HepG2 (cell line): ENCODE results near the gene NUDT6. TPM values are rescaled to one million over a fixed set of nuclear protein-coding genes. Genes with fewer than 3 reads are reported as not detected.

Source experiments
- ARNT ChIP-seq: fragments of 450-650 bp; IDR thresholded peaks from 2 replicates; pipeline ENCODE4 v1.6.1; 2017
- ATM ChIP-seq: fragments of 450-650 bp; IDR thresholded peaks from 2 replicates; pipeline ENCODE4 v1.7.1; 2017; ENCODE audit warnings: mild to moderate bottlenecking, borderline replicate concordance
- FOXM1 ChIP-seq: sonication (generic); formaldehyde crosslinking; IDR thresholded peaks from 2 replicates; pipeline ENCODE4 v1.5.0; 2020; ENCODE audit warnings: missing genetic modification reagents
- HMG20A ChIP-seq: IDR thresholded peaks from 2 replicates; pipeline ENCODE4 v1.6.1; 2016; ENCODE audit warnings: borderline replicate concordance
- KLF11 ChIP-seq: IDR thresholded peaks from 2 replicates; pipeline ENCODE4 v1.6.1; 2016; ENCODE audit warnings: missing compliant biosample characterization
- KLF15 ChIP-seq: sonication (generic); formaldehyde crosslinking; IDR thresholded peaks from 2 replicates; pipeline ENCODE4 v1.8.1; 2023; ENCODE audit warnings: borderline replicate concordance, mild to moderate bottlenecking, inconsistent platforms, missing genetic modification reagents, mixed read lengths
- MAFG ChIP-seq: sonication (generic); formaldehyde crosslinking; IDR thresholded peaks from 2 replicates; pipeline ENCODE4 v1.5.1; 2020; ENCODE audit warnings: mild to moderate bottlenecking, missing genetic modification reagents
- MATR3 ChIP-seq: sonication (generic); formaldehyde crosslinking; IDR thresholded peaks from 2 replicates; pipeline ENCODE4 v1.4.0; 2020; ENCODE audit warnings: missing genetic modification reagents
- MBD4 ChIP-seq: IDR thresholded peaks from 2 replicates; pipeline ENCODE4 v1.6.1; 2012; ENCODE audit warnings: low read length, inconsistent platforms, borderline replicate concordance
- NKX3-1 ChIP-seq: sonication (generic); formaldehyde crosslinking; IDR thresholded peaks from 2 replicates; pipeline ENCODE4 v1.5.0; 2020; ENCODE audit warnings: missing genetic modification reagents
- SMARCC2 ChIP-seq: fragments of 450-650 bp; IDR thresholded peaks from 2 replicates; pipeline ENCODE4 v1.6.1; 2017; ENCODE audit warnings: antibody characterized with exemption, mild to moderate bottlenecking
- SNAI1 ChIP-seq: sonication (generic); formaldehyde crosslinking; IDR thresholded peaks from 2 replicates; pipeline ENCODE4 v1.5.0; 2020; ENCODE audit warnings: mild to moderate bottlenecking, missing genetic modification reagents, borderline replicate concordance
- SRSF1 ChIP-seq: fragments of 200-400 bp; formaldehyde crosslinking; optimal IDR thresholded peaks from 2 replicates; pipeline ENCODE3; 2017; ENCODE audit warnings: mild to moderate bottlenecking, low read depth, low read length, moderate library complexity
- TMF1 ChIP-seq: sonication (generic); formaldehyde crosslinking; IDR thresholded peaks from 2 replicates; pipeline ENCODE4 v1.8.1; 2022; ENCODE audit warnings: low read depth, missing genetic modification reagents
- USF2 ChIP-seq, 2 experiments: sonication (generic) in 1 of 2; formaldehyde crosslinking in 1 of 2; IDR thresholded peaks; 2 replicates each; pipeline versions ENCODE4 v1.5.1 to v1.6.1; 2011 to 2020; ENCODE audit warnings: borderline replicate concordance in 1 of 2, low read depth in 1 of 2, low read length in 1 of 2, mild to moderate bottlenecking in 1 of 2, missing genetic modification reagents in 1 of 2, moderate library complexity in 1 of 2
- ZNF20 ChIP-seq: sonication (generic); formaldehyde crosslinking; IDR thresholded peaks from 2 replicates; pipeline ENCODE4 v1.4.0; 2020; ENCODE audit warnings: mild to moderate bottlenecking, moderate library complexity, missing genetic modification reagents
- ZSCAN20 ChIP-seq: sonication (generic); formaldehyde crosslinking; IDR thresholded peaks from 2 replicates; pipeline ENCODE4 v1.4.0; 2020; ENCODE audit warnings: missing genetic modification reagents, mild to moderate bottlenecking, borderline replicate concordance
- polyA plus RNA-seq, 8 experiments: library from polyadenylated mRNA; depleted of rRNA in 3 of 8; stranded (reverse) in 7 of 8; unstranded in 1 of 8; fragments of >200 nt; fragmentation: Illumina TruSeq in 4 of 8; extraction: Trizol in 4 of 8; gene quantifications; 2 replicates each; pipeline versions ENCODE4 v1.2.1 to v1.2.3, GENCODE V29; 2011 to 2016; ENCODE audit warnings: low read depth in 4 of 8, missing spikeins in 1 of 8, mixed read lengths in 1 of 8; ENCODE audit not compliant: insufficient read depth in 1 of 8
- total RNA-seq, 5 experiments: library from RNA; depleted of rRNA; stranded (reverse); fragments of >200 nt; fragmentation: Illumina TruSeq; extraction: Trizol; gene quantifications; 2 replicates each; pipeline ENCODE4 v1.2.3, GENCODE V29; 2016; ENCODE audit warnings: low read depth in 1 of 5
- TF ChIP-seq, protein P1 (sequence below): IDR thresholded peaks from 2 replicates; pipeline ENCODE4 v1.6.1; 2016; ENCODE audit warnings: missing compliant biosample characterization, missing genetic modification reagents, borderline replicate concordance
- TF ChIP-seq, protein P2 (sequence below): sonication (generic); formaldehyde crosslinking; IDR thresholded peaks from 2 replicates; pipeline ENCODE4 v1.9.0; 2021; ENCODE audit warnings: missing genetic modification reagents, borderline replicate concordance
- TF ChIP-seq, protein P3 (sequence below): sonication (generic); formaldehyde crosslinking; IDR thresholded peaks from 2 replicates; pipeline ENCODE4 v1.5.1; 2020; ENCODE audit warnings: mild to moderate bottlenecking, missing genetic modification reagents, borderline replicate concordance
- TF ChIP-seq, protein P4 (sequence below): sonication (generic); formaldehyde crosslinking; IDR thresholded peaks from 2 replicates; pipeline ENCODE4 v1.4.0; 2020; ENCODE audit warnings: missing genetic modification reagents

The NUDT6 gene
- total and polyA plus RNA-seq, 2 of the 13 experiments (the other 11 are each of a cell fraction or from before 2014, with no cell fraction given): 4.8 to 8.3 TPM

GRCh38 chr4:122921971-122922876, at the start of gene NUDT6 (continued):
- TF ChIP-seq USF2 (IDR thresholded peaks at IDR 0.05; ENCODE audit: low read depth, low read length): no peak
- no peak for TF ChIP-seq USF2 (CRISPR knock-in tag; IDR thresholded peaks at IDR 0.05; ENCODE audit: borderline replicate concordance)
- TF ChIP-seq ZNF20 (CRISPR knock-in tag): no peak
- no peak for TF ChIP-seq NKX3-1 (CRISPR knock-in tag)
- no peak for TF ChIP-seq MAFG (CRISPR knock-in tag)
- TF ChIP-seq KLF11: peak; percentile 25; the same call in 1 of the 2 replicates
- TF ChIP-seq TMF1 (CRISPR knock-in tag): no peak
- no peak for TF ChIP-seq SNAI1 (CRISPR knock-in tag)
- TF ChIP-seq ARNT: no peak
- TF ChIP-seq KLF15 (CRISPR knock-in tag): no peak
- TF ChIP-seq SRSF1: peak; percentile 82
- TF ChIP-seq MATR3 (CRISPR knock-in tag): no peak
- TF ChIP-seq, protein P1, sequence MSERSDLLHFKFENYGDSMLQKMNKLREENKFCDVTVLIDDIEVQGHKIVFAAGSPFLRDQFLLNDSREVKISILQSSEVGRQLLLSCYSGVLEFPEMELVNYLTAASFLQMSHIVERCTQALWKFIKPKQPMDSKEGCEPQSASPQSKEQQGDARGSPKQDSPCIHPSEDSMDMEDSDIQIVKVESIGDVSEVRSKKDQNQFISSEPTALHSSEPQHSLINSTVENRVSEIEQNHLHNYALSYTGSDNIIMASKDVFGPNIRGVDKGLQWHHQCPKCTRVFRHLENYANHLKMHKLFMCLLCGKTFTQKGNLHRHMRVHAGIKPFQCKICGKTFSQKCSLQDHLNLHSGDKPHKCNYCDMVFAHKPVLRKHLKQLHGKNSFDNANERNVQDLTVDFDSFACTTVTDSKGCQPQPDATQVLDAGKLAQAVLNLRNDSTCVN: no peak; the same call in 1 of the 2 replicates
- TF ChIP-seq, protein P2, sequence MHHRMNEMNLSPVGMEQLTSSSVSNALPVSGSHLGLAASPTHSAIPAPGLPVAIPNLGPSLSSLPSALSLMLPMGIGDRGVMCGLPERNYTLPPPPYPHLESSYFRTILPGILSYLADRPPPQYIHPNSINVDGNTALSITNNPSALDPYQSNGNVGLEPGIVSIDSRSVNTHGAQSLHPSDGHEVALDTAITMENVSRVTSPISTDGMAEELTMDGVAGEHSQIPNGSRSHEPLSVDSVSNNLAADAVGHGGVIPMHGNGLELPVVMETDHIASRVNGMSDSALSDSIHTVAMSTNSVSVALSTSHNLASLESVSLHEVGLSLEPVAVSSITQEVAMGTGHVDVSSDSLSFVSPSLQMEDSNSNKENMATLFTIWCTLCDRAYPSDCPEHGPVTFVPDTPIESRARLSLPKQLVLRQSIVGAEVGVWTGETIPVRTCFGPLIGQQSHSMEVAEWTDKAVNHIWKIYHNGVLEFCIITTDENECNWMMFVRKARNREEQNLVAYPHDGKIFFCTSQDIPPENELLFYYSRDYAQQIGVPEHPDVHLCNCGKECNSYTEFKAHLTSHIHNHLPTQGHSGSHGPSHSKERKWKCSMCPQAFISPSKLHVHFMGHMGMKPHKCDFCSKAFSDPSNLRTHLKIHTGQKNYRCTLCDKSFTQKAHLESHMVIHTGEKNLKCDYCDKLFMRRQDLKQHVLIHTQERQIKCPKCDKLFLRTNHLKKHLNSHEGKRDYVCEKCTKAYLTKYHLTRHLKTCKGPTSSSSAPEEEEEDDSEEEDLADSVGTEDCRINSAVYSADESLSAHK (CRISPR knock-in tag): no peak
- no peak for TF ChIP-seq ATM
- TF ChIP-seq SMARCC2: no peak
- no peak for TF ChIP-seq HMG20A
- TF ChIP-seq, protein P3, sequence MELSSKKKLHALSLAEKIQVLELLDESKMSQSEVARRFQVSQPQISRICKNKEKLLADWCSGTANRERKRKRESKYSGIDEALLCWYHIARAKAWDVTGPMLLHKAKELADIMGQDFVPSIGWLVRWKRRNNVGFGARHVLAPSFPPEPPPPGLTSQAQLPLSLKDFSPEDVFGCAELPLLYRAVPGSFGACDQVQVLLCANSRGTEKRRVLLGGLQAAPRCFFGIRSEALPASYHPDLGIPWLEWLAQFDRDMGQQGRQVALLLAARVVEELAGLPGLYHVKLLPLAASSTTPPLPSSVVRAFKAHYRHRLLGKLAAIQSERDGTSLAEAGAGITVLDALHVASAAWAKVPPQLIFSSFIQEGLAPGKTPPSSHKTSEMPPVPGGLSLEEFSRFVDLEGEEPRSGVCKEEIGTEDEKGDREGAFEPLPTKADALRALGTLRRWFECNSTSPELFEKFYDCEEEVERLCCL: no peak
- TF ChIP-seq FOXM1: 0 out of 2 replicates have a peak, but pooled peaks have one; percentile 43
- TF ChIP-seq, protein P4, sequence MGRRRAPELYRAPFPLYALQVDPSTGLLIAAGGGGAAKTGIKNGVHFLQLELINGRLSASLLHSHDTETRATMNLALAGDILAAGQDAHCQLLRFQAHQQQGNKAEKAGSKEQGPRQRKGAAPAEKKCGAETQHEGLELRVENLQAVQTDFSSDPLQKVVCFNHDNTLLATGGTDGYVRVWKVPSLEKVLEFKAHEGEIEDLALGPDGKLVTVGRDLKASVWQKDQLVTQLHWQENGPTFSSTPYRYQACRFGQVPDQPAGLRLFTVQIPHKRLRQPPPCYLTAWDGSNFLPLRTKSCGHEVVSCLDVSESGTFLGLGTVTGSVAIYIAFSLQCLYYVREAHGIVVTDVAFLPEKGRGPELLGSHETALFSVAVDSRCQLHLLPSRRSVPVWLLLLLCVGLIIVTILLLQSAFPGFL (CRISPR knock-in tag): no peak
- no peak for TF ChIP-seq MBD4
- TF ChIP-seq ZSCAN20: no peak
